GM23338 (cell line): ENCODE data around the gene RBPJ.

Source experiments
- CREB1 ChIP-seq: fragments of 250-450 bp; sonication (Bioruptor Pico); IDR thresholded peaks from 2 replicates; pipeline ENCODE4 v1.5.0; 2020; ENCODE audit warnings: low read depth, mild to moderate bottlenecking, moderate library complexity
- EZH2 ChIP-seq: fragments of 200-600 bp; sonication (generic); IDR thresholded peaks from one replicate; pipeline ENCODE4 v1.8.0; 2017; ENCODE audit warnings: antibody characterized with exemption, mild to moderate bottlenecking, low read depth; ENCODE audit not compliant: unreplicated experiment
- EZH2phosphoT487 ChIP-seq: fragments of 200-600 bp; sonication (generic); IDR thresholded peaks from one replicate; pipeline ENCODE4 v1.8.1; 2018; ENCODE audit warnings: antibody characterized with exemption; ENCODE audit not compliant: unreplicated experiment
- JUNB ChIP-seq: IDR thresholded peaks from one replicate; pipeline ENCODE4 v1.6.1; 2016; ENCODE audit warnings: antibody characterized with exemption; ENCODE audit not compliant: unreplicated experiment
- NANOG ChIP-seq: IDR thresholded peaks from 2 replicates; pipeline ENCODE4 v1.6.1; 2016; ENCODE audit warnings: antibody characterized with exemption, borderline replicate concordance
- POLR2AphosphoS5 ChIP-seq: IDR thresholded peaks from 2 replicates; pipeline ENCODE4 v1.6.1; 2016; ENCODE audit warnings: antibody characterized with exemption, low read depth
- STAT1 ChIP-seq: IDR thresholded peaks from one replicate; pipeline ENCODE4 v1.6.1; 2016; ENCODE audit warnings: antibody characterized with exemption; ENCODE audit not compliant: unreplicated experiment
- ZNF114 ChIP-seq: fragments of 250-450 bp; sonication (Bioruptor Pico); IDR thresholded peaks from 2 replicates; pipeline ENCODE4 v1.5.0; 2020; ENCODE audit warnings: mild to moderate bottlenecking, moderate library complexity
- ZNF331 ChIP-seq: fragments of 250-450 bp; sonication (Bioruptor Pico); IDR thresholded peaks from 2 replicates; pipeline ENCODE4 v1.5.0; 2020; ENCODE audit warnings: low read depth, mild to moderate bottlenecking, moderate library complexity
- TF ChIP-seq, protein P1 (sequence below): fragments of 250-450 bp; sonication (Bioruptor Pico); IDR thresholded peaks from 2 replicates; pipeline ENCODE4 v1.5.0; 2020; ENCODE audit warnings: mild to moderate bottlenecking, moderate library complexity
- TF ChIP-seq, protein P2 (sequence below), 2 experiments: fragments of 200-600 bp in 1 of 2; sonication (generic) in 1 of 2; conservative IDR thresholded peaks; 2 replicates each; pipeline versions ENCODE4 v1.5.1 to v1.6.1; 2016 to 2017; ENCODE audit warnings: antibody characterized with exemption in 2 of 2, low read depth in 2 of 2, mild to moderate bottlenecking in 2 of 2, moderate library complexity in 1 of 2
- TF ChIP-seq, protein P3 (sequence below): IDR thresholded peaks from one replicate; pipeline ENCODE4 v1.6.1; 2018; ENCODE audit warnings: antibody characterized with exemption; ENCODE audit not compliant: unreplicated experiment

DNA sequence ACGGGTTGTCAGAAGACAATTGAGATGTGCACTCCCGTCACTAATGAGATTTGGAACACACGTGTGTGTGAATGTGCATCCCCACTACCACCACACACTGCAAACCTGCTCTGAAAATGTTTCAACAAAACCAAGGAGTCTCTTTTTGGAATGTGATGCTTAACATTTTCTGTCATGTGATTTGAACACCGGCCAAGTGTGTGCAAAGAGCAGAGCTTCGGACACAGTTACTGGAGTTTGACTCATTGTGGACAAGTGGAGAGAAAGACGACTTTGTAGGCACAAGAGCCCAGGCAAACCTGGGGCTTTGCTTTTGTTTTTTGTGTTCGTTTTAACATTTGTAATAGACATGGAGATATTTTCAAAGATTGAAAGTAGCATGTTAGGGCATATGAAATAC is 120.3 kb downstream of the RBPJ start:
- TF ChIP-seq POLR2AphosphoS5 (no peak), ZNF114 (CRISPR knock-in tag) (no peak), EZH2phosphoT487 (no peak), JUNB (no peak), EZH2 (no peak), CREB1 (CRISPR knock-in tag) (no peak), NANOG (no peak), ZNF331 (CRISPR knock-in tag) (no peak), STAT1 (no peak)
- TF ChIP-seq, protein P1, sequence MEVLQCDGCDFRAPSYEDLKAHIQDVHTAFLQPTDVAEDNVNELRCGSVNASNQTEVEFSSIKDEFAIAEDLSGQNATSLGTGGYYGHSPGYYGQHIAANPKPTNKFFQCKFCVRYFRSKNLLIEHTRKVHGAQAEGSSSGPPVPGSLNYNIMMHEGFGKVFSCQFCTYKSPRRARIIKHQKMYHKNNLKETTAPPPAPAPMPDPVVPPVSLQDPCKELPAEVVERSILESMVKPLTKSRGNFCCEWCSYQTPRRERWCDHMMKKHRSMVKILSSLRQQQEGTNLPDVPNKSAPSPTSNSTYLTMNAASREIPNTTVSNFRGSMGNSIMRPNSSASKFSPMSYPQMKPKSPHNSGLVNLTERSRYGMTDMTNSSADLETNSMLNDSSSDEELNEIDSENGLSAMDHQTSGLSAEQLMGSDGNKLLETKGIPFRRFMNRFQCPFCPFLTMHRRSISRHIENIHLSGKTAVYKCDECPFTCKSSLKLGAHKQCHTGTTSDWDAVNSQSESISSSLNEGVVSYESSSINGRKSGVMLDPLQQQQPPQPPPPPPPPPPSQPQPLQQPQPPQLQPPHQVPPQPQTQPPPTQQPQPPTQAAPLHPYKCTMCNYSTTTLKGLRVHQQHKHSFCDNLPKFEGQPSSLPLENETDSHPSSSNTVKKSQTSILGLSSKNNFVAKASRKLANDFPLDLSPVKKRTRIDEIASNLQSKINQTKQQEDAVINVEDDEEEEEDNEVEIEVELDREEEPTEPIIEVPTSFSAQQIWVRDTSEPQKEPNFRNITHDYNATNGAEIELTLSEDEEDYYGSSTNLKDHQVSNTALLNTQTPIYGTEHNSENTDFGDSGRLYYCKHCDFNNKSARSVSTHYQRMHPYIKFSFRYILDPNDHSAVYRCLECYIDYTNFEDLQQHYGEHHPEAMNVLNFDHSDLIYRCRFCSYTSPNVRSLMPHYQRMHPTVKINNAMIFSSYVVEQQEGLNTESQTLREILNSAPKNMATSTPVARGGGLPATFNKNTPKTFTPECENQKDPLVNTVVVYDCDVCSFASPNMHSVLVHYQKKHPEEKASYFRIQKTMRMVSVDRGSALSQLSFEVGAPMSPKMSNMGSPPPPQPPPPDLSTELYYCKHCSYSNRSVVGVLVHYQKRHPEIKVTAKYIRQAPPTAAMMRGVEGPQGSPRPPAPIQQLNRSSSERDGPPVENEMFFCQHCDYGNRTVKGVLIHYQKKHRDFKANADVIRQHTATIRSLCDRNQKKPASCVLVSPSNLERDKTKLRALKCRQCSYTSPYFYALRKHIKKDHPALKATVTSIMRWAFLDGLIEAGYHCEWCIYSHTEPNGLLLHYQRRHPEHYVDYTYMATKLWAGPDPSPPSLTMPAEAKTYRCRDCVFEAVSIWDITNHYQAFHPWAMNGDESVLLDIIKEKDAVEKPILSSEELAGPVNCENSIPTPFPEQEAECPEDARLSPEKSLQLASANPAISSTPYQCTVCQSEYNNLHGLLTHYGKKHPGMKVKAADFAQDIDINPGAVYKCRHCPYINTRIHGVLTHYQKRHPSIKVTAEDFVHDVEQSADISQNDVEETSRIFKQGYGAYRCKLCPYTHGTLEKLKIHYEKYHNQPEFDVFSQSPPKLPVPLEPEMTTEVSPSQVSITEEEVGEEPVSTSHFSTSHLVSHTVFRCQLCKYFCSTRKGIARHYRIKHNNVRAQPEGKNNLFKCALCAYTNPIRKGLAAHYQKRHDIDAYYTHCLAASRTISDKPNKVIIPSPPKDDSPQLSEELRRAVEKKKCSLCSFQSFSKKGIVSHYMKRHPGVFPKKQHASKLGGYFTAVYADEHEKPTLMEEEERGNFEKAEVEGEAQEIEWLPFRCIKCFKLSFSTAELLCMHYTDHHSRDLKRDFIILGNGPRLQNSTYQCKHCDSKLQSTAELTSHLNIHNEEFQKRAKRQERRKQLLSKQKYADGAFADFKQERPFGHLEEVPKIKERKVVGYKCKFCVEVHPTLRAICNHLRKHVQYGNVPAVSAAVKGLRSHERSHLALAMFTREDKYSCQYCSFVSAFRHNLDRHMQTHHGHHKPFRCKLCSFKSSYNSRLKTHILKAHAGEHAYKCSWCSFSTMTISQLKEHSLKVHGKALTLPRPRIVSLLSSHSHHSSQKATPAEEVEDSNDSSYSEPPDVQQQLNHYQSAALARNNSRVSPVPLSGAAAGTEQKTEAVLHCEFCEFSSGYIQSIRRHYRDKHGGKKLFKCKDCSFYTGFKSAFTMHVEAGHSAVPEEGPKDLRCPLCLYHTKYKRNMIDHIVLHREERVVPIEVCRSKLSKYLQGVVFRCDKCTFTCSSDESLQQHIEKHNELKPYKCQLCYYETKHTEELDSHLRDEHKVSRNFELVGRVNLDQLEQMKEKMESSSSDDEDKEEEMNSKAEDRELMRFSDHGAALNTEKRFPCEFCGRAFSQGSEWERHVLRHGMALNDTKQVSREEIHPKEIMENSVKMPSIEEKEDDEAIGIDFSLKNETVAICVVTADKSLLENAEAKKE (CRISPR knock-in tag) = no peak
- TF ChIP-seq, protein P2, sequence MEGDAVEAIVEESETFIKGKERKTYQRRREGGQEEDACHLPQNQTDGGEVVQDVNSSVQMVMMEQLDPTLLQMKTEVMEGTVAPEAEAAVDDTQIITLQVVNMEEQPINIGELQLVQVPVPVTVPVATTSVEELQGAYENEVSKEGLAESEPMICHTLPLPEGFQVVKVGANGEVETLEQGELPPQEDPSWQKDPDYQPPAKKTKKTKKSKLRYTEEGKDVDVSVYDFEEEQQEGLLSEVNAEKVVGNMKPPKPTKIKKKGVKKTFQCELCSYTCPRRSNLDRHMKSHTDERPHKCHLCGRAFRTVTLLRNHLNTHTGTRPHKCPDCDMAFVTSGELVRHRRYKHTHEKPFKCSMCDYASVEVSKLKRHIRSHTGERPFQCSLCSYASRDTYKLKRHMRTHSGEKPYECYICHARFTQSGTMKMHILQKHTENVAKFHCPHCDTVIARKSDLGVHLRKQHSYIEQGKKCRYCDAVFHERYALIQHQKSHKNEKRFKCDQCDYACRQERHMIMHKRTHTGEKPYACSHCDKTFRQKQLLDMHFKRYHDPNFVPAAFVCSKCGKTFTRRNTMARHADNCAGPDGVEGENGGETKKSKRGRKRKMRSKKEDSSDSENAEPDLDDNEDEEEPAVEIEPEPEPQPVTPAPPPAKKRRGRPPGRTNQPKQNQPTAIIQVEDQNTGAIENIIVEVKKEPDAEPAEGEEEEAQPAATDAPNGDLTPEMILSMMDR (conservative IDR thresholded peaks at IDR 0.05; ENCODE audit: low read depth in 2 of 2) = no peak
- TF ChIP-seq, protein P3, sequence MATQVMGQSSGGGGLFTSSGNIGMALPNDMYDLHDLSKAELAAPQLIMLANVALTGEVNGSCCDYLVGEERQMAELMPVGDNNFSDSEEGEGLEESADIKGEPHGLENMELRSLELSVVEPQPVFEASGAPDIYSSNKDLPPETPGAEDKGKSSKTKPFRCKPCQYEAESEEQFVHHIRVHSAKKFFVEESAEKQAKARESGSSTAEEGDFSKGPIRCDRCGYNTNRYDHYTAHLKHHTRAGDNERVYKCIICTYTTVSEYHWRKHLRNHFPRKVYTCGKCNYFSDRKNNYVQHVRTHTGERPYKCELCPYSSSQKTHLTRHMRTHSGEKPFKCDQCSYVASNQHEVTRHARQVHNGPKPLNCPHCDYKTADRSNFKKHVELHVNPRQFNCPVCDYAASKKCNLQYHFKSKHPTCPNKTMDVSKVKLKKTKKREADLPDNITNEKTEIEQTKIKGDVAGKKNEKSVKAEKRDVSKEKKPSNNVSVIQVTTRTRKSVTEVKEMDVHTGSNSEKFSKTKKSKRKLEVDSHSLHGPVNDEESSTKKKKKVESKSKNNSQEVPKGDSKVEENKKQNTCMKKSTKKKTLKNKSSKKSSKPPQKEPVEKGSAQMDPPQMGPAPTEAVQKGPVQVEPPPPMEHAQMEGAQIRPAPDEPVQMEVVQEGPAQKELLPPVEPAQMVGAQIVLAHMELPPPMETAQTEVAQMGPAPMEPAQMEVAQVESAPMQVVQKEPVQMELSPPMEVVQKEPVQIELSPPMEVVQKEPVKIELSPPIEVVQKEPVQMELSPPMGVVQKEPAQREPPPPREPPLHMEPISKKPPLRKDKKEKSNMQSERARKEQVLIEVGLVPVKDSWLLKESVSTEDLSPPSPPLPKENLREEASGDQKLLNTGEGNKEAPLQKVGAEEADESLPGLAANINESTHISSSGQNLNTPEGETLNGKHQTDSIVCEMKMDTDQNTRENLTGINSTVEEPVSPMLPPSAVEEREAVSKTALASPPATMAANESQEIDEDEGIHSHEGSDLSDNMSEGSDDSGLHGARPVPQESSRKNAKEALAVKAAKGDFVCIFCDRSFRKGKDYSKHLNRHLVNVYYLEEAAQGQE = no peak
